IMR-90 (cell line): Measurements from ENCODE around the gene SEC31B. TPM values are rescaled to one million over a fixed set of nuclear protein-coding genes. Genes with fewer than 3 reads are reported as not detected.

ENCODE experiments used
- ATAC-seq: fragments of 200-7000 bp; cut with Tn5 transposase; 2 replicates; pipeline ENCODE4 v1.9.1; 2020; ENCODE audit warnings: low read depth, mild to moderate bottlenecking, moderate library complexity
- BruUV-seq: library from RNA; stranded (reverse); fragments of 400-500 nt; replicated peaks from 2 replicates; lab custom pipeline; 2021; lab: Mats Ljungman, UMichigan
- CTCF ChIA-PET: fragments of 300-600 bp; formaldehyde crosslinking; extraction: SDS; loops from one replicate; lab custom pipeline; 2021; ENCODE audit warnings: antibody characterized with exemption; lab: Yijun Ruan, JAX
- POLR2A ChIA-PET: fragments of 300-600 bp; sonication (Branson Sonifier 250); formaldehyde crosslinking; loops from one replicate; lab custom pipeline; 2022; ENCODE audit warnings: antibody characterized with exemption; ENCODE audit not compliant: unreplicated experiment; lab: Charles Lee
- DNase-seq: peaks from one replicate; pipeline ENCODE4 v3.0.0; 2013
- H2AFZ ChIP-seq: replicated peaks from 2 replicates; pipeline ENCODE3; 2013; ENCODE audit warnings: low read length, mild to moderate bottlenecking; ENCODE audit not compliant: poor library complexity
- H2AK5ac ChIP-seq: 2 replicates; pipeline ENCODE4 v1.6.1; 2013; ENCODE audit warnings: low read depth, low read length, inconsistent platforms
- H2AK9ac ChIP-seq: replicated peaks from 2 replicates; pipeline ENCODE3; 2013; ENCODE audit warnings: mild to moderate bottlenecking, low read depth, low read length, moderate library complexity; ENCODE audit not compliant: poor library complexity
- H2BK120ac ChIP-seq: 2 replicates; pipeline ENCODE4 v1.6.1; 2013; ENCODE audit warnings: low read depth, low read length, inconsistent platforms
- H2BK15ac ChIP-seq: 3 replicates; pipeline ENCODE4 v1.6.1; 2013; ENCODE audit warnings: low read depth, low read length, inconsistent platforms
- H2BK20ac ChIP-seq: 2 replicates; pipeline ENCODE4 v1.6.1; 2013; ENCODE audit warnings: low read depth, mild to moderate bottlenecking, inconsistent platforms, low read length, moderate library complexity
- H2BK5ac ChIP-seq: 2 replicates; pipeline ENCODE4 v1.6.1; 2013; ENCODE audit warnings: mild to moderate bottlenecking, low read depth, low read length, inconsistent platforms; ENCODE audit not compliant: poor library complexity, severe bottlenecking
- H3K14ac ChIP-seq: replicated peaks from 2 replicates; pipeline ENCODE4 v1.6.1; 2013; ENCODE audit warnings: low read depth, low read length, inconsistent platforms
- H3K18ac ChIP-seq: 2 replicates; pipeline ENCODE4 v1.6.1; 2013; ENCODE audit warnings: low read depth, low read length, control low read depth
- H3K23ac ChIP-seq: 2 replicates; pipeline ENCODE4 v1.6.1; 2013; ENCODE audit warnings: low read depth, low read length, inconsistent platforms
- H3K27ac ChIP-seq: 2 replicates; pipeline ENCODE4 v1.5.1; 2013; ENCODE audit warnings: mild to moderate bottlenecking, control low read depth, low read length; ENCODE audit not compliant: insufficient read depth
- H3K27me3 ChIP-seq: 2 replicates; pipeline ENCODE4 v1.6.1; 2013; ENCODE audit warnings: low read length; ENCODE audit not compliant: control insufficient read depth, insufficient read depth
- H3K36me3 ChIP-seq: 2 replicates; pipeline ENCODE4 v1.6.1; 2013; ENCODE audit warnings: low read length, mixed read lengths; ENCODE audit not compliant: control insufficient read depth, insufficient read depth
- H3K4ac ChIP-seq: 2 replicates; pipeline ENCODE4 v1.6.1; 2013; ENCODE audit warnings: low read depth, low read length, inconsistent platforms
- H3K4me1 ChIP-seq: 2 replicates; pipeline ENCODE4 v1.6.1; 2013; ENCODE audit warnings: low read length, mixed read lengths; ENCODE audit not compliant: control insufficient read depth, insufficient read depth
- H3K4me2 ChIP-seq: 2 replicates; pipeline ENCODE4 v1.6.1; 2013; ENCODE audit warnings: low read depth, mild to moderate bottlenecking, control low read depth, low read length, moderate library complexity
- H3K4me3 ChIP-seq: 2 replicates; pipeline ENCODE4 v1.5.1; 2013; ENCODE audit warnings: low read depth, mild to moderate bottlenecking, control low read depth, low read length, moderate library complexity; ENCODE audit not compliant: insufficient read depth
- H3K56ac ChIP-seq: 2 replicates; pipeline ENCODE4 v1.6.1; 2013; ENCODE audit warnings: low read length, inconsistent platforms; ENCODE audit not compliant: insufficient read depth; ENCODE audit errors: extremely low read depth
- H3K79me1 ChIP-seq, 2 experiments: 2 replicates each; pipeline ENCODE4 v1.6.1; 2013; ENCODE audit warnings: low read length in 2 of 2, inconsistent platforms in 1 of 2, low read depth in 1 of 2
- H3K9ac ChIP-seq: 2 replicates; pipeline ENCODE4 v1.6.1; 2013; ENCODE audit warnings: low read depth, low read length, control low read depth
- H3K9me1 ChIP-seq: 2 replicates; pipeline ENCODE4 v1.6.1; 2013; ENCODE audit warnings: low read length, inconsistent platforms; ENCODE audit not compliant: insufficient read depth
- H3K9me3 ChIP-seq: 2 replicates; pipeline ENCODE4 v1.6.1; 2013; ENCODE audit warnings: low read length; ENCODE audit not compliant: control insufficient read depth, insufficient read depth
- H4K20me1 ChIP-seq: 2 replicates; pipeline ENCODE4 v1.6.1; 2013; ENCODE audit warnings: low read length, inconsistent platforms; ENCODE audit not compliant: insufficient read depth
- H4K5ac ChIP-seq: 2 replicates; pipeline ENCODE4 v1.6.1; 2013; ENCODE audit warnings: mild to moderate bottlenecking, low read depth, low read length, control low read depth
- H4K8ac ChIP-seq, 2 experiments: 2 replicates each; pipeline ENCODE4 v1.6.1; 2013; ENCODE audit warnings: low read depth in 2 of 2, low read length in 2 of 2, control low read depth in 1 of 2, inconsistent platforms in 1 of 2
- H4K91ac ChIP-seq: 2 replicates; pipeline ENCODE4 v1.6.1; 2013; ENCODE audit warnings: low read depth, low read length, inconsistent platforms; ENCODE audit not compliant: insufficient read depth
- BHLHE40 ChIP-seq: fragments of 150-350 bp; IDR thresholded peaks from 2 replicates; pipeline ENCODE4 v1.6.1; 2016; ENCODE audit warnings: mild to moderate bottlenecking, low read depth, low read length
- CEBPB ChIP-seq: IDR thresholded peaks from 2 replicates; pipeline ENCODE4 v1.6.1; 2012; ENCODE audit warnings: low read depth, low read length, improper control_type of control experiment
- CHD1 ChIP-seq: IDR thresholded peaks from 2 replicates; pipeline ENCODE4 v1.6.1; 2012; ENCODE audit warnings: low read depth, low read length, improper control_type of control experiment
- CTCF ChIP-seq: conservative IDR thresholded peaks from 2 replicates; pipeline ENCODE4 v1.5.1; 2012; ENCODE audit warnings: mild to moderate bottlenecking, low read depth, low read length, improper control_type of control experiment
- ELK1 ChIP-seq: fragments of 150-350 bp; IDR thresholded peaks from 2 replicates; pipeline ENCODE4 v1.6.1; 2016; ENCODE audit warnings: low read depth, mild to moderate bottlenecking, low read length, moderate library complexity, borderline replicate concordance
- FOS ChIP-seq: fragments of 150-350 bp; IDR thresholded peaks from 2 replicates; pipeline ENCODE4 v1.6.1; 2016; ENCODE audit warnings: low read depth, low read length
- MAFK ChIP-seq: IDR thresholded peaks from 2 replicates; pipeline ENCODE4 v1.6.1; 2012; ENCODE audit warnings: low read depth, low read length, improper control_type of control experiment
- MAZ ChIP-seq: IDR thresholded peaks from 2 replicates; pipeline ENCODE4 v1.6.1; 2012; ENCODE audit warnings: low read depth, mild to moderate bottlenecking, low read length, improper control_type of control experiment, moderate library complexity, borderline replicate concordance
- MXI1 ChIP-seq: IDR thresholded peaks from 2 replicates; pipeline ENCODE4 v1.6.1; 2012; ENCODE audit warnings: low read depth, mild to moderate bottlenecking, low read length, moderate library complexity, borderline replicate concordance
- NFE2L2 ChIP-seq: fragments of 150-350 bp; IDR thresholded peaks from 2 replicates; pipeline ENCODE4 v1.6.1; 2016; ENCODE audit warnings: low read depth, mild to moderate bottlenecking, low read length
- POLR2A ChIP-seq: IDR thresholded peaks from 2 replicates; pipeline ENCODE4 v1.6.1; 2012; ENCODE audit warnings: mild to moderate bottlenecking, low read depth, low read length
- RAD21 ChIP-seq: IDR thresholded peaks from 2 replicates; pipeline ENCODE4 v1.6.1; 2012; ENCODE audit warnings: low read length, improper control_type of control experiment
- RCOR1 ChIP-seq: IDR thresholded peaks from 2 replicates; pipeline ENCODE4 v1.6.1; 2012; ENCODE audit warnings: mild to moderate bottlenecking, low read length, improper control_type of control experiment; ENCODE audit not compliant: insufficient replicate concordance
- RFX5 ChIP-seq: IDR thresholded peaks from 2 replicates; pipeline ENCODE4 v1.8.0; 2012; ENCODE audit warnings: low read depth, mild to moderate bottlenecking, low read length, moderate library complexity
- SMC3 ChIP-seq: fragments of 150-350 bp; IDR thresholded peaks from 2 replicates; pipeline ENCODE4 v1.6.1; 2016; ENCODE audit warnings: low read depth, mild to moderate bottlenecking, antibody characterized with exemption, low read length, moderate library complexity
- USF2 ChIP-seq: fragments of 150-350 bp; IDR thresholded peaks from 2 replicates; pipeline ENCODE4 v1.6.1; 2017; ENCODE audit warnings: mild to moderate bottlenecking, antibody characterized with exemption, low read length, low read depth
- WGBS, 2 experiments: methylation state at CpG; one replicate each; pipeline versions ENCODE4 v1.1.5 to v1.1.7; 2013; ENCODE audit warnings: missing lambda C conversion rate in 2 of 2; ENCODE audit not compliant: insufficient read length in 1 of 2; ENCODE audit errors: extremely low coverage in 2 of 2; 5-methylcytosine and 5-hydroxymethylcytosine counted together
- dilution Hi-C: fragments of 300-500 bp; cut with HindIII; formaldehyde crosslinking; loops from one replicate; pipeline ENCODE4 v1.14.3; 2018; ENCODE audit warnings: low sequenced_read_pairs; ENCODE audit not compliant: unreplicated experiment
- in situ Hi-C: fragments of 300-500 bp; cut with MboI; formaldehyde crosslinking; loops from 3 replicates; pipeline ENCODE4 v1.14.3; 2019; ENCODE audit warnings: low sequenced_read_pairs, inconsistent platforms, mixed read lengths
- intact Hi-C: fragments of 100-400 bp; cut with micrococcal nuclease; formaldehyde crosslinking; loops from 2 replicates; pipeline ENCODE4 v1.10.0; 2022
- polyA plus RNA-seq, 3 experiments: library from polyadenylated mRNA; depleted of rRNA; stranded (reverse); fragments of >200 nt; gene quantifications; 2 replicates each; pipeline ENCODE4 v1.2.3, GENCODE V29; 2012; ENCODE audit warnings: low replicate concordance in 1 of 3
- total RNA-seq: library from RNA; depleted of rRNA; stranded (reverse); fragments of >200 nt; gene quantifications from 2 replicates; pipeline ENCODE4 v1.2.3, GENCODE V29; 2012

The SEC31B gene
- total and polyA plus RNA-seq, 2 of the 4 experiments (the other 2 are of a cell fraction) = 1.3 to 8.1 TPM

GRCh38 chr10:100551738-100552137, 32.1 kb upstream of the SEC31B start:
- no peak overlapping the region for H4K8ac ChIP-seq
- H3K9ac ChIP-seq = no peak overlapping the region
- BruUV-seq = no TSS peak
- H3K4ac ChIP-seq = no peak overlapping the region
- intact Hi-C loops (no loop called here), in situ Hi-C loops (no loop called here), dilution Hi-C loops (no loop called here)
- WGBS, 2 experiments = no CpG with 5 or more reads among the region's 5 CpGs
- H2BK20ac ChIP-seq = no peak overlapping the region
- H3K27me3 ChIP-seq = no peaks in the 10 kb centered on the region
- no peak overlapping the region for H2BK5ac ChIP-seq
- no peak overlapping the region for H2AFZ ChIP-seq
- no peak overlapping the region for H2AK5ac ChIP-seq
- H3K79me1 ChIP-seq = no peaks in the 10 kb centered on the region
- TF ChIP-seq RFX5 (no peak), SMC3 (no peak), MXI1 (no peak), FOS (no peak), ELK1 (no peak), CEBPB (no peak), USF2 (no peak), POLR2A (no peak), MAFK (no peak), BHLHE40 (no peak), RAD21 (no peak), CHD1 (no peak), CTCF (no peak), MAZ (no peak), NFE2L2 (no peak), RCOR1 (no peak)
- H4K5ac ChIP-seq = no peak overlapping the region
- no peak overlapping the region for H4K91ac ChIP-seq
- no peak overlapping the region for H3K4me3 ChIP-seq
- no peak overlapping the region for H3K23ac ChIP-seq
- no peaks in the 10 kb centered on the region for H3K4me1 ChIP-seq
- no peak overlapping the region for H2BK120ac ChIP-seq
- 0 out of 2 replicates have a peak, but pooled peaks cover 3% of the 10 kb centered on the region for H4K20me1 ChIP-seq
- H3K18ac ChIP-seq = no peak overlapping the region
- no peak overlapping the region for H2AK9ac ChIP-seq
- DNase-seq (no peak), ATAC-seq (no peak)
- H3K9me3 ChIP-seq = no peaks in the 10 kb centered on the region
- H3K4me2 ChIP-seq = no peak overlapping the region
- no peak overlapping the region for H3K27ac ChIP-seq
- ChIA-PET CTCF (no interaction called here), POLR2A (no interaction called here)
- no peak overlapping the region for H3K56ac ChIP-seq
- peaks cover 3% of the 10 kb centered on the region; the same call in 1 of the 2 replicates for H3K9me1 ChIP-seq
- peaks cover 47% of the 10 kb centered on the region for H3K36me3 ChIP-seq
- no peak overlapping the region for H3K14ac ChIP-seq
- no peak overlapping the region for H2BK15ac ChIP-seq
